ENCODE results near the gene CHST15.

The CHST15 gene

GRCh38 chr10:124083047-124083739 is 10.2 kb downstream of the CHST15 start:
- no peak for DNase-seq (ENCODE audit: low read depth in 3 of 3, low spot score in 1 of 3)

GRCh38 chr10:124082555-124082954 is 10.8 kb downstream of the CHST15 start:
- no peak for DNase-seq (ENCODE audit: low read depth in 3 of 3, low spot score in 1 of 3)

GRCh38 chr10:124081547-124082140 is 11.8 kb downstream of the CHST15 start:
- DNase-seq (ENCODE audit: low read depth in 3 of 3, low spot score in 1 of 3) = no peak

- no peak for DNase-seq (ENCODE audit: low read depth in 3 of 3, low spot score in 1 of 3)
Observed at GRCh38 chr10:124079864-124080263, 13.5 kb downstream of the CHST15 start.

- no peak for DNase-seq (ENCODE audit: low read depth in 3 of 3, low spot score in 1 of 3)
Observed at GRCh38 chr10:124078714-124079113, 14.7 kb downstream of the CHST15 start.

GRCh38 chr10:124078028-124078427 is 15.4 kb downstream of the CHST15 start:
- no peak for DNase-seq (ENCODE audit: low read depth in 3 of 3, low spot score in 1 of 3)

GRCh38 chr10:124077208-124077993 is 16.0 kb downstream of the CHST15 start:
- no peak for DNase-seq (ENCODE audit: low read depth in 3 of 3, low spot score in 1 of 3)

- DNase-seq (ENCODE audit: low read depth in 3 of 3, low spot score in 1 of 3) = no peak
Observed at GRCh38 chr10:124076148-124076733, 17.2 kb downstream of the CHST15 start.

GRCh38 chr10:124075231-124075955 is 18.0 kb downstream of the CHST15 start:
- DNase-seq (ENCODE audit: low read depth in 3 of 3, low spot score in 1 of 3) = no peak

GRCh38 chr10:124074501-124075109 is 18.8 kb downstream of the CHST15 start:
- DNase-seq (ENCODE audit: low read depth in 3 of 3, low spot score in 1 of 3) = no peak

- no peak for DNase-seq (ENCODE audit: low read depth in 3 of 3, low spot score in 1 of 3)
Observed at GRCh38 chr10:124073978-124074377, 19.4 kb downstream of the CHST15 start.

GRCh38 chr10:124072541-124072940 is 20.9 kb downstream of the CHST15 start:
- DNase-seq (ENCODE audit: low read depth in 3 of 3, low spot score in 1 of 3) = no peak

- no peak for DNase-seq (ENCODE audit: low read depth in 3 of 3, low spot score in 1 of 3)
Observed at GRCh38 chr10:124072106-124072505, 21.3 kb downstream of the CHST15 start.

GRCh38 chr10:124071141-124071540 is 22.3 kb downstream of the CHST15 start:
- no peak for DNase-seq (ENCODE audit: low read depth in 3 of 3, low spot score in 1 of 3)

- no peak for DNase-seq (ENCODE audit: low read depth in 3 of 3, low spot score in 1 of 3)
Observed at GRCh38 chr10:124070666-124071065, 22.7 kb downstream of the CHST15 start.

- no peak for DNase-seq (ENCODE audit: low read depth in 3 of 3, low spot score in 1 of 3)
Observed at GRCh38 chr10:124069341-124070264, 23.8 kb downstream of the CHST15 start.

GRCh38 chr10:124068929-124069328 is 24.5 kb downstream of the CHST15 start:
- DNase-seq (ENCODE audit: low read depth in 3 of 3, low spot score in 1 of 3) = no peak

- DNase-seq (ENCODE audit: low read depth in 3 of 3, low spot score in 1 of 3) = no peak
Observed at GRCh38 chr10:124067825-124068400, 25.5 kb downstream of the CHST15 start.

Measured in stimulated activated CD4-positive, alpha-beta T cell treated with anti-CD3 and anti-CD28 coated beads, TNF-alpha, amount 100 ng/mL, for 1 hour (primary cell).